ENCODE measurements around the gene LHX1. TPM values are rescaled to one million over a fixed set of nuclear protein-coding genes. Genes with fewer than 3 reads are reported as not detected.

LHX1 gene
- total and polyA plus RNA-seq, 5 donors = not detected

GRCh38 chr17:36978810-36979564 is 41.7 kb downstream of the LHX1 start:
- H3K27me3 ChIP-seq (ENCODE audit: control insufficient read depth, insufficient read depth) = no peaks in the 10 kb centered on the region
- intact Hi-C loops (cut with DNase I) = no loop called here
- no peaks in the 10 kb centered on the region for H3K9me3 ChIP-seq (ENCODE audit: control insufficient read depth, low read length)
- no peak overlapping the region for H3K4me3 ChIP-seq (ENCODE audit: low read length)
- DNase-seq = no peak
- H3K27ac ChIP-seq (ENCODE audit: low read length) = no peak overlapping the region
- no peaks in the 10 kb centered on the region for H3K4me1 ChIP-seq (ENCODE audit: control insufficient read depth, insufficient read depth, low read length)
- 80% methylated on average over 11 of the region's 11 CpGs for WGBS
- no peak for ATAC-seq

GRCh38 chr17:36979565-36979941 is 42.3 kb downstream of the LHX1 start:
- Histone ChIP-seq H3K4me3 (ENCODE audit: low read length) (no peak overlapping the region), H3K9me3 (ENCODE audit: control insufficient read depth, low read length) (no peaks in the 10 kb centered on the region), H3K27ac (ENCODE audit: low read length) (no peak overlapping the region), H3K4me1 (ENCODE audit: control insufficient read depth, insufficient read depth, low read length) (no peaks in the 10 kb centered on the region), H3K27me3 (ENCODE audit: control insufficient read depth, insufficient read depth) (no peaks in the 10 kb centered on the region)
- no peak for DNase-seq
- intact Hi-C loops (cut with DNase I) = no loop called here
- no peak for ATAC-seq
- WGBS = 84% methylated on average over 4 of the region's 4 CpGs

- Histone ChIP-seq H3K27me3 (ENCODE audit: control insufficient read depth, insufficient read depth) (no peaks in the 10 kb centered on the region), H3K4me1 (ENCODE audit: control insufficient read depth, insufficient read depth, low read length) (no peaks in the 10 kb centered on the region), H3K9me3 (ENCODE audit: control insufficient read depth, low read length) (no peaks in the 10 kb centered on the region), H3K4me3 (ENCODE audit: low read length) (no peak overlapping the region), H3K27ac (ENCODE audit: low read length) (no peak overlapping the region)
- no peak for DNase-seq
- ATAC-seq = peak in 1 of 2 donors; percentile 59
- 35% methylated on average over 2 of the region's 2 CpGs for WGBS
- intact Hi-C loops (cut with DNase I) = no loop called here
Observed at GRCh38 chr17:36980280-36980761, 43.0 kb downstream of the LHX1 start.

GRCh38 chr17:36983618-36984017 is 46.3 kb downstream of the LHX1 start:
- H3K4me1 ChIP-seq (ENCODE audit: control insufficient read depth, insufficient read depth, low read length) = no peaks in the 10 kb centered on the region
- H3K27ac ChIP-seq (ENCODE audit: low read length) = no peak overlapping the region
- ATAC-seq (no peak), DNase-seq (no peak)
- intact Hi-C loops (cut with DNase I) = no loop called here
- no peak overlapping the region for H3K4me3 ChIP-seq (ENCODE audit: low read length)
- no peaks in the 10 kb centered on the region for H3K27me3 ChIP-seq (ENCODE audit: control insufficient read depth, insufficient read depth)
- no peaks in the 10 kb centered on the region for H3K9me3 ChIP-seq (ENCODE audit: control insufficient read depth, low read length)

- intact Hi-C loops (cut with DNase I) = no loop called here
- no peak overlapping the region for H3K4me3 ChIP-seq (ENCODE audit: low read length)
- H3K4me1 ChIP-seq (ENCODE audit: control insufficient read depth, insufficient read depth, low read length) = no peaks in the 10 kb centered on the region
- ATAC-seq = no peak
- no peak for DNase-seq
- no peak overlapping the region for H3K27ac ChIP-seq (ENCODE audit: low read length)
- no peaks in the 10 kb centered on the region for H3K27me3 ChIP-seq (ENCODE audit: control insufficient read depth, insufficient read depth)
- WGBS = 85% methylated on average over 6 of the region's 6 CpGs
- H3K9me3 ChIP-seq (ENCODE audit: control insufficient read depth, low read length) = no peaks in the 10 kb centered on the region
Observed at GRCh38 chr17:36989173-36989572, 51.9 kb downstream of the LHX1 start.

- Histone ChIP-seq H3K4me1 (ENCODE audit: control insufficient read depth, insufficient read depth, low read length) (no peaks in the 10 kb centered on the region), H3K27me3 (ENCODE audit: control insufficient read depth, insufficient read depth) (no peaks in the 10 kb centered on the region), H3K27ac (ENCODE audit: low read length) (no peak overlapping the region), H3K4me3 (ENCODE audit: low read length) (no peak overlapping the region), H3K9me3 (ENCODE audit: control insufficient read depth, low read length) (no peaks in the 10 kb centered on the region)
- no peak for DNase-seq
- intact Hi-C loops (cut with DNase I) = no loop called here
- WGBS = 93% methylated on average over 2 of the region's 2 CpGs
- no peak for ATAC-seq
Observed at GRCh38 chr17:36992701-36993100, 55.4 kb downstream of the LHX1 start.

GRCh38 chr17:36993227-36993626 is 56.0 kb downstream of the LHX1 start:
- H3K4me1 ChIP-seq (ENCODE audit: control insufficient read depth, insufficient read depth, low read length) = no peaks in the 10 kb centered on the region
- ATAC-seq (no peak), DNase-seq (no peak)
- no peak overlapping the region for H3K27ac ChIP-seq (ENCODE audit: low read length)
- H3K9me3 ChIP-seq (ENCODE audit: control insufficient read depth, low read length) = no peaks in the 10 kb centered on the region
- no peak overlapping the region for H3K4me3 ChIP-seq (ENCODE audit: low read length)
- intact Hi-C loops (cut with DNase I) = no loop called here
- no peaks in the 10 kb centered on the region for H3K27me3 ChIP-seq (ENCODE audit: control insufficient read depth, insufficient read depth)

Other genes with a start within 250 kb of the LHX1 start
- 10 to 100 TPM; 22.2 to 32.9 (median 24.5) TPM for gene AATF, start 11.5 kb downstream of the LHX1 start, total RNA-seq
- 19.9 TPM for gene AATF, start 11.5 kb downstream of the LHX1 start, polyA plus RNA-seq